GM21576 (cell line): Measurements from ENCODE around the gene C11orf52.
"Not testable (repeated sequence)": the region's sequence is repeated elsewhere in the genome, so short reads cannot be mapped to it uniquely, and the experiment has no call there.

Experiments used
- ATAC-seq: cut with Tn5 transposase; IDR thresholded peaks from one replicate; pipeline ENCODE4 v1.9.1; 2021; ENCODE audit warnings: mild to moderate bottlenecking, moderate library complexity; ENCODE audit not compliant: unreplicated experiment

Gene C11orf52

GRCh38 chr11:111918390-111919256 is at the start of gene C11orf52:
C11orf52 (plus strand) TSS chr11:111918913; CDS start chr11:111918973, 60 bp downstream.
- no peak for ATAC-seq

GRCh38 chr11:111870113-111870512 is 48.6 kb upstream of the C11orf52 start:
- ATAC-seq: no peak

GRCh38 chr11:111870522-111870885 is 48.2 kb upstream of the C11orf52 start:
- ATAC-seq: peak; percentile 7

- peak; percentile 90 for ATAC-seq
These were observed 47.6 kb upstream of the C11orf52 start, which contains the start of gene ALG9 for GRCh38 chr11:111870886-111871692. ALG9 (minus strand) TSS chr11:111871581; CDS start chr11:111871482, 99 bp downstream.

- ATAC-seq: no peak
These were observed 47.0 kb upstream of the C11orf52 start for GRCh38 chr11:111871693-111872161.

GRCh38 chr11:111878385-111878848 is 40.3 kb upstream of the C11orf52 start:
- peak; percentile 11 for ATAC-seq

GRCh38 chr11:111878849-111879636 is 39.7 kb upstream of the C11orf52 start, which contains the start of the genes CFAP68 and FDXACB1:
CFAP68 (plus strand) TSS chr11:111879541; CDS start chr11:111879561, 20 bp downstream.
FDXACB1 (minus strand) TSS chr11:111879165; CDS start chr11:111879132, 33 bp downstream.
- ATAC-seq: peak; percentile 94

GRCh38 chr11:111879637-111879960 is 39.1 kb upstream of the C11orf52 start:
- no peak for ATAC-seq

- ATAC-seq: no peak
These were observed 36.5 kb upstream of the C11orf52 start for GRCh38 chr11:111882202-111882601.

- not testable (repeated sequence) for ATAC-seq
These were observed 33.7 kb upstream of the C11orf52 start for GRCh38 chr11:111885053-111885452.

GRCh38 chr11:111886032-111886431 is 32.7 kb upstream of the C11orf52 start:
- ATAC-seq: no peak

- ATAC-seq: no peak
These were observed 31.9 kb upstream of the C11orf52 start for GRCh38 chr11:111886844-111887243.

GRCh38 chr11:111905411-111905810 is 13.3 kb upstream of the C11orf52 start:
- ATAC-seq: no peak

- no peak for ATAC-seq
These were observed 12.0 kb upstream of the C11orf52 start for GRCh38 chr11:111906680-111907079.

- no peak for ATAC-seq
These were observed 9.9 kb upstream of the C11orf52 start for GRCh38 chr11:111908639-111909305.

GRCh38 chr11:111909378-111909777 is 9.3 kb upstream of the C11orf52 start:
- ATAC-seq: no peak

- ATAC-seq: no peak
These were observed 7.8 kb upstream of the C11orf52 start for GRCh38 chr11:111910676-111911562.

- ATAC-seq: no peak
These were observed 6.9 kb upstream of the C11orf52 start, which contains the start of gene CRYAB for GRCh38 chr11:111911563-111912401. CRYAB (minus strand) TSS chr11:111911770; CDS start chr11:111911724, 46 bp downstream.
